ENCODE results near the gene ASCL1.

The ASCL1 gene

DNA sequence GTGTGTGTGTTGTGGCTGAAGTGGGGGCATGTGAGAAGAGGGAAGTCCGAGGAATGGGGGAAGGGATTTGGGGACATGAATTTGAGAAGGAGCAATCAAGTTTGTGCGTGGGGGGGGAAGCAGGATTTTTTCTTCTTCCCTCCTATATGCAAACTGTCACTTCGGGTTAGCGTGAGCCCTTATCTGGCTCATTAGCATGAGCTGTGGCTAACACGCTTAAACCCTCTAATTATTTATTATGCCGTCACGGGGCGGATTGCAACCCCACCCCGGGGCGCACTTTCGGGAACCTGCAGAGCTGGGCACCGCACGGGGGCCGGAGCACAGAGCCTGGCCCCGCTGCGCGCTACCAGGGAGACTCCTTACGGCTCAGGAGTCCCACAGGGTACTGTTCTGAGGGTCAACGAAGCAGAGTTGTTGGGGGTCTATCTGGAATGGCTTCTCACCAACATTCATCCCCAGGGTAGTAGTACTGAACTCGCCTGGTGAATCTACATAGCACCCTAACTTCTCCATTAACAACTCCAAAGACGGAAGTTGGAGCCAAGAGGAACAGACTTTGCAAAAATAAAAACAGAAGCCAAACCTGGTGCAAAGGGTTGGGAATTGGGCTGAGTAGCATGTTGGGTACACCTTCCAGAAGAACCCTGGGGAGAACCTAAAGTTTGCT is 6.4 kb upstream of the ASCL1 start:
- H3K4me3 ChIP-seq (ENCODE audit: low read length in 2 of 2) = no peak overlapping the region
- no peak overlapping the region for H3K9ac ChIP-seq (ENCODE audit: low read depth in 1 of 2, low read length in 2 of 2)
- no peaks in the 10 kb centered on the region for H3K36me3 ChIP-seq (ENCODE audit: control insufficient read depth in 2 of 2, insufficient read depth in 2 of 2, low read length in 2 of 2)
- no peaks in the 10 kb centered on the region for H3K4me1 ChIP-seq (ENCODE audit: control insufficient read depth in 2 of 2, insufficient read depth in 2 of 2, low read length in 2 of 2)
- H3K9me3 ChIP-seq (ENCODE audit: control insufficient read depth in 2 of 2, low read length in 2 of 2) = no peaks in the 10 kb centered on the region
- H3K27me3 ChIP-seq (ENCODE audit: control insufficient read depth in 2 of 2, insufficient read depth in 2 of 2, low read length in 2 of 2) = peaks cover 46 to 50% of the 10 kb centered on the region in 2 donors
- H3K27ac ChIP-seq (ENCODE audit: low read depth in 2 of 2, low read length in 2 of 2) = no peak overlapping the region

DNA sequence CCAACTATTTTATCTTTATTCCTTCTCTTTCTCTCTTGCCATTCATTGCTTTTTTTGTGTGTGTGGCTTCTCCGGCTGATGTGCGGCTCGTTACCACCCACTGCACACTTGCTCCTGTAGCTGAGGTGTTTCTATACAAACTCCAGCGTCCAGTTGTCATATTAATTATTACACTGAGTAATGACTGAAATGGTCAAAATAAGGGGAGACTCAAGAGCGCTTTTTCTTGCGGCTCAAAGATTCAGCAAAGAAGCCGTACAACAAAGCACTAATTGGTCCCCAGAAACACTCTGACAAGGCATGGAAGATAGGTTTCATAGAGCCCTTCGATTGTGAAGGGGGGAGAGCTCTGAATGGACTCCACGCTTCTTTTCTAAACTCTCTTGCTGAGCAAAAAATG is 5.6 kb upstream of the ASCL1 start:
- Histone ChIP-seq H3K9ac (ENCODE audit: low read depth in 1 of 2, low read length in 2 of 2) (no peak overlapping the region), H3K9me3 (ENCODE audit: control insufficient read depth in 2 of 2, low read length in 2 of 2) (no peaks in the 10 kb centered on the region), H3K4me3 (ENCODE audit: low read length in 2 of 2) (no peak overlapping the region), H3K4me1 (ENCODE audit: control insufficient read depth in 2 of 2, insufficient read depth in 2 of 2, low read length in 2 of 2) (no peaks in the 10 kb centered on the region), H3K27me3 (ENCODE audit: control insufficient read depth in 2 of 2, insufficient read depth in 2 of 2, low read length in 2 of 2) (peaks cover 52 to 54% of the 10 kb centered on the region in 2 donors), H3K27ac (ENCODE audit: low read depth in 2 of 2, low read length in 2 of 2) (no peak overlapping the region), H3K36me3 (ENCODE audit: control insufficient read depth in 2 of 2, insufficient read depth in 2 of 2, low read length in 2 of 2) (no peaks in the 10 kb centered on the region)

DNA sequence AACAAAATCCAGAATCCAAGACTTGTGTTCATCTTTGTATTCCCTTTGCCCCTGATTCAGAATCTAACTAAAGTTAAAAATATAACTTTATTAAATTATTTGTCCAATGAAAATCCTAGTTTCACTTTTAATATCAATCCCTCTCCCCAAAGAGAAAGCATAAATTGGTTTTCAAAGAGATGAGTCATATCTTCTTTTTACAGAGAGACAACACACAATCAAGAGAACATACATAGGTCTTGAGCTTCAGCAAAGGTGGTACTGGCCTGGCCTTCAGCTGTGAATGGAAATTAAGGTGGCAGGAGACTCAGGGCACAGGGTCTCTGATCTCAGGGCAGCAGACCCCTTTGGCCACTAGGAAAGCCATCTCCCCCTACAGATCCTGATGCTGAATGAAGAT is 4.3 kb upstream of the ASCL1 start:
- peaks cover 54 to 60% of the 10 kb centered on the region in 2 donors for H3K27me3 ChIP-seq (ENCODE audit: control insufficient read depth in 2 of 2, insufficient read depth in 2 of 2, low read length in 2 of 2)
- H3K9ac ChIP-seq (ENCODE audit: low read depth in 1 of 2, low read length in 2 of 2) = no peak overlapping the region

DNA sequence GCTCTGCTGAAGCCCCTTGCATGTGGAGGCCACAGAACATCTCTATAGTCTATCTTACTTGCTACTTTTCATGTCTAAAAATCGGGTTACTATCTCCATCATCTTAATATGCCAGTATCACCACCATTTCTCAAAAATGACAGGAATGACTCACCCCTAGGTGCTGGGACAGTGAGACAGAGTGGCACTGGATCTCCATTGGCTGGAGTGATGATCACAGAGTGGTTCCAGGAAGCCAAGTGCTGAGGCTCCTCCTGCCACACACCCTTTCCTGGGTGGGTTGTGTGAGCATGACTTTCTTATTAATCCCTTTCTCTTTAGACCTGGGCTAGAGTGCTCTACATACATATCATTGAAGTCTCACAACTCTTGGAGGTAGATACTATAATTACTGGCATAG is 3.3 kb upstream of the ASCL1 start:
- H3K4me3 ChIP-seq (ENCODE audit: low read length in 2 of 2) = no peak overlapping the region
- no peaks in the 10 kb centered on the region for H3K4me1 ChIP-seq (ENCODE audit: control insufficient read depth in 2 of 2, insufficient read depth in 2 of 2, low read length in 2 of 2)
- no peak overlapping the region for H3K27ac ChIP-seq (ENCODE audit: low read depth in 2 of 2, low read length in 2 of 2)
- H3K9me3 ChIP-seq (ENCODE audit: control insufficient read depth in 2 of 2, low read length in 2 of 2) = no peaks in the 10 kb centered on the region
- no peaks in the 10 kb centered on the region for H3K36me3 ChIP-seq (ENCODE audit: control insufficient read depth in 2 of 2, insufficient read depth in 2 of 2, low read length in 2 of 2)
- no peak overlapping the region for H3K9ac ChIP-seq (ENCODE audit: low read depth in 1 of 2, low read length in 2 of 2)
- H3K27me3 ChIP-seq (ENCODE audit: control insufficient read depth in 2 of 2, insufficient read depth in 2 of 2, low read length in 2 of 2) = peaks cover 56 to 66% of the 10 kb centered on the region in 2 donors

More for the DNA sequence above, 4.3 kb upstream of the ASCL1 start:
- H3K4me1 ChIP-seq (ENCODE audit: control insufficient read depth in 2 of 2, insufficient read depth in 2 of 2, low read length in 2 of 2) = no peaks in the 10 kb centered on the region
- no peaks in the 10 kb centered on the region for H3K9me3 ChIP-seq (ENCODE audit: control insufficient read depth in 2 of 2, low read length in 2 of 2)
- no peak overlapping the region for H3K27ac ChIP-seq (ENCODE audit: low read depth in 2 of 2, low read length in 2 of 2)
- H3K36me3 ChIP-seq (ENCODE audit: control insufficient read depth in 2 of 2, insufficient read depth in 2 of 2, low read length in 2 of 2) = no peaks in the 10 kb centered on the region
- H3K4me3 ChIP-seq (ENCODE audit: low read length in 2 of 2) = no peak overlapping the region

DNA sequence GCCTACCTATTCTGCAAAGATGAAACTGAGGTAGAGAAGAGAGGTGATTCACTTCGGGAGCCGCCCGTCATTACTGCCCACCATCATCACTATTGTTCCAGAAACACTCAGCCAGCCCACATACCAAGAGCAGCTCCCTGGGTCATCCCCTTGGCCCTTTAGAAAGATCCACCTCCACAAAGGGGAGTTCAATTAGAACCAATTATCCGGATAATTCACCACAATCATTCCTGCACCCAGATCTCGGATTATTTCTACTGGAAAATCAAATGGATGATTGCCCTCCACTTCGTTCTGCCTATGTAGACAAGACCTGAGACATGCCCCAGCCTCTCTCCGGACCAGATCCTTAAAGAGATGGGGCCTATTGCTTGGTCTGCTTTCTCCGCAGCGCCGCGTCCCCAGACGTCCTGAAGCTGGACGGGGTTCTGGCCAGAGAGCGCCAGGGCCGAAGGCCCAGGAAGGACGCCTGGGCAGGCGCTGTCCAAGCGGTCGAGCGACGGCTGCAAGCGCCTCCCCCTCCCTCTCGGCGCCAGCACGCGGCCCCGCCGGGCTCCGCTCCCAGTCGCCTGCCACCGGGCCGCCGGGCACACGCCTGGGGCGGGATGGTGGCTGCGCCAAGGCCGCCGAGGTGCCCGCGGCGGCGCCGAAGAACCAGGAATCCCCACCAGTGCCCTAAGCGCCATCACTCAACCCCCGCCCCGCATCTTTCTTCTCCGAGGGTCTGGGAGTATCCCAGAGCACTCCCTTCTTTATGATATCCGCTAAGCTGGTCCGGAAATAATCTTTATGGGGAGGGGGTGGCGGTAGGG is 1.3 kb upstream of the ASCL1 start:
- Histone ChIP-seq H3K9me3 (ENCODE audit: control insufficient read depth in 2 of 2, low read length in 2 of 2) (no peaks in the 10 kb centered on the region), H3K9ac (ENCODE audit: low read depth in 1 of 2, low read length in 2 of 2) (no peak overlapping the region), H3K27me3 (ENCODE audit: control insufficient read depth in 2 of 2, insufficient read depth in 2 of 2, low read length in 2 of 2) (peaks cover 52 to 68% of the 10 kb centered on the region in 2 donors), H3K27ac (ENCODE audit: low read depth in 2 of 2, low read length in 2 of 2) (no peak overlapping the region), H3K36me3 (ENCODE audit: control insufficient read depth in 2 of 2, insufficient read depth in 2 of 2, low read length in 2 of 2) (no peaks in the 10 kb centered on the region), H3K4me3 (ENCODE audit: low read length in 2 of 2) (no peak overlapping the region), H3K4me1 (ENCODE audit: control insufficient read depth in 2 of 2, insufficient read depth in 2 of 2, low read length in 2 of 2) (no peaks in the 10 kb centered on the region)

DNA sequence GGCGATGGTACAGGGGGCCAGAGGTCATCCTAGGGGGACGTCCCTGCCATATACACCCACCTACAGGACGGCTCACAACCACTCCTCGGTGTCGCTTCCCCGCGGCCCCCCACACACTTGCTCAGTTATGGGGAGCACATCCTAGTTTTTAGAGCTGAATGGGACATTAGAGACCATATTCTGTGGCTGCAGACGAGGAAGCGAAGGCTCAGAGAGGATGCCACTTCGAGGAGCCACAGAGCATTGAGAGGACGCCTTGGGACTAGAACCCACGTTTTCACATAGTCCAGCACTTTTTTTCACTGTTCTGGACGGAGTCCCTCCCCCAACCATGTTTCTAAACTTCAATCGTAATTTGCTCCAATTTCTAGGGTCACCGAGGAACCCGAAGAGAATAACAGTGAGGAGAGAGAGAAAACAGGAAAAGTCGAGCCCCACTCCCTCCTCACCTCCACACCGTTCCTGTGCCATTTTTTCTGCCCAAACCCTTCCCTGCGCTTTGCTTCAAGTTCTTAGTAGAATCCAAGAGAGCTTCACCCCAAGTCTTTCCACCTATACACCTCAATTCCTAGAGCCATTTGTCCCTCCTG is 641 bp upstream of the ASCL1 start:
- no peak overlapping the region for H3K4me3 ChIP-seq (ENCODE audit: low read length in 2 of 2)
- H3K9ac ChIP-seq (ENCODE audit: low read depth in 1 of 2, low read length in 2 of 2) = no peak overlapping the region
- no peak overlapping the region for H3K27ac ChIP-seq (ENCODE audit: low read depth in 2 of 2, low read length in 2 of 2)
- no peaks in the 10 kb centered on the region for H3K36me3 ChIP-seq (ENCODE audit: control insufficient read depth in 2 of 2, insufficient read depth in 2 of 2, low read length in 2 of 2)
- H3K9me3 ChIP-seq (ENCODE audit: control insufficient read depth in 2 of 2, low read length in 2 of 2) = no peaks in the 10 kb centered on the region
- no peaks in the 10 kb centered on the region for H3K4me1 ChIP-seq (ENCODE audit: control insufficient read depth in 2 of 2, insufficient read depth in 2 of 2, low read length in 2 of 2)
- H3K27me3 ChIP-seq (ENCODE audit: control insufficient read depth in 2 of 2, insufficient read depth in 2 of 2, low read length in 2 of 2) = peaks cover 53 to 71% of the 10 kb centered on the region in 2 donors

DNA sequence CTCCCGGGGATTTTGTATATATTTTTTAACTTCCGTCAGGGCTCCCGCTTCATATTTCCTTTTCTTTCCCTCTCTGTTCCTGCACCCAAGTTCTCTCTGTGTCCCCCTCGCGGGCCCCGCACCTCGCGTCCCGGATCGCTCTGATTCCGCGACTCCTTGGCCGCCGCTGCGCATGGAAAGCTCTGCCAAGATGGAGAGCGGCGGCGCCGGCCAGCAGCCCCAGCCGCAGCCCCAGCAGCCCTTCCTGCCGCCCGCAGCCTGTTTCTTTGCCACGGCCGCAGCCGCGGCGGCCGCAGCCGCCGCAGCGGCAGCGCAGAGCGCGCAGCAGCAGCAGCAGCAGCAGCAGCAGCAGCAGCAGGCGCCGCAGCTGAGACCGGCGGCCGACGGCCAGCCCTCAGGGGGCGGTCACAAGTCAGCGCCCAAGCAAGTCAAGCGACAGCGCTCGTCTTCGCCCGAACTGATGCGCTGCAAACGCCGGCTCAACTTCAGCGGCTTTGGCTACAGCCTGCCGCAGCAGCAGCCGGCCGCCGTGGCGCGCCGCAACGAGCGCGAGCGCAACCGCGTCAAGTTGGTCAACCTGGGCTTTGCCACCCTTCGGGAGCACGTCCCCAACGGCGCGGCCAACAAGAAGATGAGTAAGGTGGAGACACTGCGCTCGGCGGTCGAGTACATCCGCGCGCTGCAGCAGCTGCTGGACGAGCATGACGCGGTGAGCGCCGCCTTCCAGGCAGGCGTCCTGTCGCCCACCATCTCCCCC is 777 bp downstream of the ASCL1 start:
- Histone ChIP-seq H3K9ac (ENCODE audit: low read depth in 1 of 2, low read length in 2 of 2) (no peak overlapping the region), H3K27me3 (ENCODE audit: control insufficient read depth in 2 of 2, insufficient read depth in 2 of 2, low read length in 2 of 2) (peaks cover 60 to 78% of the 10 kb centered on the region in 2 donors), H3K4me3 (ENCODE audit: low read length in 2 of 2) (peak overlapping the region in 1 of 2 donors; percentile 14), H3K9me3 (ENCODE audit: control insufficient read depth in 2 of 2, low read length in 2 of 2) (peaks cover 0 to under 1% of the 10 kb centered on the region in 2 donors), H3K4me1 (ENCODE audit: control insufficient read depth in 2 of 2, insufficient read depth in 2 of 2, low read length in 2 of 2) (no peaks in the 10 kb centered on the region), H3K27ac (ENCODE audit: low read depth in 2 of 2, low read length in 2 of 2) (no peak overlapping the region), H3K36me3 (ENCODE audit: control insufficient read depth in 2 of 2, insufficient read depth in 2 of 2, low read length in 2 of 2) (no peaks in the 10 kb centered on the region)

DNA sequence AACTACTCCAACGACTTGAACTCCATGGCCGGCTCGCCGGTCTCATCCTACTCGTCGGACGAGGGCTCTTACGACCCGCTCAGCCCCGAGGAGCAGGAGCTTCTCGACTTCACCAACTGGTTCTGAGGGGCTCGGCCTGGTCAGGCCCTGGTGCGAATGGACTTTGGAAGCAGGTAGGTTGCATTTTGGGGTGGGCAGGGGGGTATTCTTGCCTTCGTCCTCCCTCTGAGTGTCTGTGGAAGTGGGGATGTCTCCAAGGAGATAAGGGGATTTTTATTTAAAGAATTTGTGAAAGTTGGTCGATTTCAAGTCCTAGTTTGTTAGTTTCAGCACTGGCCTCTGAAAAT is 1.3 kb downstream of the ASCL1 start:
- H3K4me3 ChIP-seq (ENCODE audit: low read length in 2 of 2) = no peak overlapping the region
- H3K27me3 ChIP-seq (ENCODE audit: control insufficient read depth in 2 of 2, insufficient read depth in 2 of 2, low read length in 2 of 2) = peaks cover 61 to 84% of the 10 kb centered on the region in 2 donors
- no peaks in the 10 kb centered on the region for H3K4me1 ChIP-seq (ENCODE audit: control insufficient read depth in 2 of 2, insufficient read depth in 2 of 2, low read length in 2 of 2)
- H3K9me3 ChIP-seq (ENCODE audit: control insufficient read depth in 2 of 2, low read length in 2 of 2) = peaks cover 3 to 6% of the 10 kb centered on the region in 2 donors
- no peaks in the 10 kb centered on the region for H3K36me3 ChIP-seq (ENCODE audit: control insufficient read depth in 2 of 2, insufficient read depth in 2 of 2, low read length in 2 of 2)
- no peak overlapping the region for H3K27ac ChIP-seq (ENCODE audit: low read depth in 2 of 2, low read length in 2 of 2)
- H3K9ac ChIP-seq (ENCODE audit: low read depth in 1 of 2, low read length in 2 of 2) = no peak overlapping the region

DNA sequence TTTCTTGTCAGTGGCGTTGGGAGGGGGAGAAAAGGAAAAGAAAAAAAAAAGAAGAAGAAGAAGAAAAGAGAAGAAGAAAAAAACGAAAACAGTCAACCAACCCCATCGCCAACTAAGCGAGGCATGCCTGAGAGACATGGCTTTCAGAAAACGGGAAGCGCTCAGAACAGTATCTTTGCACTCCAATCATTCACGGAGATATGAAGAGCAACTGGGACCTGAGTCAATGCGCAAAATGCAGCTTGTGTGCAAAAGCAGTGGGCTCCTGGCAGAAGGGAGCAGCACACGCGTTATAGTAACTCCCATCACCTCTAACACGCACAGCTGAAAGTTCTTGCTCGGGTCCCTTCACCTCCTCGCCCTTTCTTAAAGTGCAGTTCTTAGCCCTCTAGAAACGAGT is 1.9 kb downstream of the ASCL1 start:
- Histone ChIP-seq H3K36me3 (ENCODE audit: control insufficient read depth in 2 of 2, insufficient read depth in 2 of 2, low read length in 2 of 2) (no peaks in the 10 kb centered on the region), H3K4me3 (ENCODE audit: low read length in 2 of 2) (no peak overlapping the region), H3K9me3 (ENCODE audit: control insufficient read depth in 2 of 2, low read length in 2 of 2) (peaks cover 3 to 7% of the 10 kb centered on the region in 2 donors), H3K9ac (ENCODE audit: low read depth in 1 of 2, low read length in 2 of 2) (no peak overlapping the region), H3K27ac (ENCODE audit: low read depth in 2 of 2, low read length in 2 of 2) (no peak overlapping the region), H3K27me3 (ENCODE audit: control insufficient read depth in 2 of 2, insufficient read depth in 2 of 2, low read length in 2 of 2) (peaks cover 59 to 80% of the 10 kb centered on the region in 2 donors), H3K4me1 (ENCODE audit: control insufficient read depth in 2 of 2, insufficient read depth in 2 of 2, low read length in 2 of 2) (no peaks in the 10 kb centered on the region)

All from mucosa of rectum (tissue), 2 donors.